ENCODE measurements around the gene KIF19.

KIF19 gene

DNA sequence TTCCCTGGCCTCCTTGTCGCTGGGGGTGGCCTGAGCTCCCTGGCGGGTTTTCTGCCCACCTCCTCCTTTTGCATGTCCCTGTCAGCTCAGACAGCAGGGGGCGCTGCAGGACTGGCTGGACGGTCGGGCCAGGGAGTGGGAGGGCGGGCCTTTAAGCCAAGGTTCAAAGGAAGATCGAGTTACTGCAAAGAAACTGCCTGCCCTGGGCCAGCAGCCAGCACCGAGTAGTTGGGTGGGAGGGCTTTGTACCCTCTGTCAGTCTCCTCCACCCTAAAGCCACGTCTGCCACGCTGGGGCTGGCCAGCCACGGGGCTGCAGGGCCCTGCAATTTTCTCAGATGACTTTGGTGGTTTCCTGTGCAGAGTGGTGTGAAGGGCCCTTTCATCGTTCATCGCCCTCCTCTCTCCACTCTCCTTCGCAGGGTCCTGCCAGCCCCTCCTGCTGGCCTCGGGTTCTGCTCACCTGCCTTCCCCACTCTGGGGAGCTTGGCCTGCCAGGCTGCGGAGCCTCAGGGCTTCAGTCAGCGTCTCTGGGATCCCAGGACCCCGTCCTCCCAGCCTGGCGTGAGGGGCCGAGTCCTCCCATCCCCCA lies 53.6 kb downstream of the KIF19 start:
- Histone ChIP-seq H3K79me1 (replicated peaks; ENCODE audit: low read length, poor library complexity, severe bottlenecking) (no peaks in the 10 kb centered on the region), H2BK12ac (ENCODE audit: low read length in 2 of 2) (no peak overlapping the region), H4K8ac (ENCODE audit: low read length) (peak overlapping the region; percentile 60), H3K23ac (ENCODE audit: low read length in 2 of 2) (no peak overlapping the region), H3K18ac (ENCODE audit: low read depth in 1 of 2, low read length in 2 of 2) (no peak overlapping the region), H2BK120ac (ENCODE audit: low read depth, low read length) (no peak overlapping the region), H2BK5ac (ENCODE audit: low read depth, low read length, poor library complexity, severe bottlenecking) (no peak overlapping the region), H3K4me3 (ENCODE audit: insufficient read depth in 1 of 2, low read depth in 1 of 2, low read length in 2 of 2) (no peak overlapping the region), H3K14ac (ENCODE audit: low read length in 2 of 2) (no peak overlapping the region), H3K4me2 (ENCODE audit: low read length, poor library complexity, severe bottlenecking) (peak overlapping the region; percentile 13), H3K4ac (ENCODE audit: low read depth in 1 of 2, low read length in 2 of 2) (no peak overlapping the region), H3K36me3 (ENCODE audit: control insufficient read depth in 1 of 2, insufficient read depth in 2 of 2, low read depth in 1 of 2, low read length in 2 of 2) (no peaks in the 10 kb centered on the region), H3K27ac (ENCODE audit: low read length, poor library complexity, severe bottlenecking) (no peak overlapping the region), H3K4me1 (ENCODE audit: control insufficient read depth, insufficient read depth, low read depth, low read length) (peaks cover 10% of the 10 kb centered on the region), H2AK5ac (ENCODE audit: low read length, severe bottlenecking) (no peak overlapping the region), H2BK15ac (ENCODE audit: low read depth, poor library complexity, severe bottlenecking) (no peak overlapping the region), H2AFZ (ENCODE audit: low read depth, low read length) (peak overlapping the region; percentile 46), H3K27me3 (ENCODE audit: control insufficient read depth in 1 of 2, insufficient read depth in 1 of 2, low read length in 2 of 2) (peaks cover 23 to 40% of the 10 kb centered on the region in 2 experiments), H4K91ac (ENCODE audit: low read length) (no peak overlapping the region), H3K9ac (ENCODE audit: low read length) (peak overlapping the region; percentile 29), H3K9me3 (ENCODE audit: control insufficient read depth, low read length) (no peaks in the 10 kb centered on the region)
- DNase-seq = peak; percentile 68
- 16% methylated on average over 19 of the region's 20 CpGs for WGBS

DNA sequence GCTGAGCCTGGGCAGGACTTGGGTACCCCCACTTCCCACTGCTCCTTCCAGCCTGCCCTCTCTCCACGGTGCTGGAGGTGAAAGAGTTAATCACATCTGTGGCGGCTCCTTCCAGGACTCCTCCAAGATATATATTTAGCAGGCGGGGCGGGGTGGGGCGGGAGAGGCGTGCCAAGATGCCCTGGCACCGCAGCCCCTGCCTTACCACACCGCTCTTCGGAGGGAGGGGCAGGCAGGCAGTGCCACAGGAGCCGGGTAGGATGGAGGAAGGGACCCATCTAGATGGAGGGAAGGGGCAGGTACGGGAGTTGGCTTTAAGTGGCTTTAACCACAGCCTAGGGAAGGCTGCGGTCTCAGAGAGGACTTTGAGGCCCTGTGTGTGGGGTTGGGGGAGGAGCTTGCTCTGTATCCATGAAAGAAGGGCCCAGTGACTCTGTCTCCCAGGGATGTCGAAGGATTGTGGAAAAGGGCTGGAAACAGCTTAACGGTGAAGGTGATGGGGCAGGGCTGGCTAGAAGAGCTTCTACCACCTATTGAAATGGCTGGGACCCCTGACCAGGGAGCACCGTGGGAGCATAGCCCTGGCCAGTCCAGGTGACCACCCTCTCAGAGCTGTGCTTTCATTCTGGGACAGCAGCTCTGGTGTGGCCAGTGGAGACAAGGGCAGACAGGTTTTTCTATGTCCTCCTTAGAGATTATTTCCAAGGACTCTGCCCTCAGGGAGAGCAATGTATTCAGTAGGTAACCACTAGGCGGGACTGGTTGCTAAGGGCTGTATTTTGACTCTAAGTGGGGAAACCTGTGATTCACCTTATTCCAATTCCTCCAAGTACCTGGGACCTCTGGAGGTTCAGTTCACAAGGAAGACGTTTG lies 54.3 kb downstream of the KIF19 start:
- DNase-seq = no peak

DNA sequence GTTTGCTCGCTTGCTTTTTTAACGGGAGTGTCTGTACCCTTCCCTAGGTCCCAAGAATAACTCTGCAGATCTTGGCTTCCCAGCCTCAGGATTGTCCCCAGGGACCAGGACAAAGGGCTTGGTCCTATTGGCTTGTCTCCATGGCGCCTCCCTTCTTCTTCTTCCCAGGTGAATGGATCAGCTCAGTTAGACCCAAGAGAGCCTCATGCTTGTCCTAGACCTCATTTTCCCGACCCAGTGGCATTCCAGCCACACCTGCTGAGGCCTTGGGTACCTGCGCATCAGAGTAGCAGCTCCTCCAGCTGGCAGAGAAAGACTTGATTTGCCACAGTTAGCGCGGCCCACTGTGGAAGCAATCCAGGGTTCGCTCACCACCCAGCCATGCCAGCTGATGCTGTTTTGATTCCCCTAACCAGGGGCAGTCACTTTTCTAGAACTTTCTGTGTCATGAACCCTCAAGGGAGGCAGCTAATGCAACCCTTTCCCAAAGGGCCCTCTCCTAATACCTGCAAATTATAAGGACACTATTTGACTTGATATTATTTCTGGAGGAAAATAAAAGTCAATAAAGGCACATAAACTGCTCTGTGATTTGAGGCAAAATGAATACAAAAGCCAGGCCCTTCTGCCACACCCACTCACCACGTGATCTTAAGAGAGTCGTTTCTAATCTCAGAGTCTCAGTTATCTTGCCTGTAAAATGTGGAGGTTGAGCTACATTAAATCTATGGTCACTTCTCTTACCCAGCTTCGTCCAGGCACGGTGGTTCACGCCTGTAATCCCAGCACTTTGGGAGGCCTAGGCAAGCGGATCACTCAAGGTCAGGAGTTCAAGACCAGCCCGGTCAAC lies 55.2 kb downstream of the KIF19 start:
- no peak overlapping the region for H2AK5ac ChIP-seq (ENCODE audit: low read length, severe bottlenecking)
- no peaks in the 10 kb centered on the region for H3K36me3 ChIP-seq (ENCODE audit: control insufficient read depth in 1 of 2, insufficient read depth in 2 of 2, low read depth in 1 of 2, low read length in 2 of 2)
- no peak overlapping the region for H3K4me3 ChIP-seq (ENCODE audit: insufficient read depth in 1 of 2, low read depth in 1 of 2, low read length in 2 of 2)
- H3K79me1 ChIP-seq (replicated peaks; ENCODE audit: low read length, poor library complexity, severe bottlenecking) = no peaks in the 10 kb centered on the region
- WGBS = 86% methylated on average over 15 of the region's 15 CpGs
- peaks cover 10% of the 10 kb centered on the region for H3K4me1 ChIP-seq (ENCODE audit: control insufficient read depth, insufficient read depth, low read depth, low read length)
- no peak overlapping the region for H2BK5ac ChIP-seq (ENCODE audit: low read depth, low read length, poor library complexity, severe bottlenecking)
- H4K91ac ChIP-seq (ENCODE audit: low read length) = no peak overlapping the region
- H3K18ac ChIP-seq (ENCODE audit: low read depth in 1 of 2, low read length in 2 of 2) = no peak overlapping the region
- H3K14ac ChIP-seq (ENCODE audit: low read length in 2 of 2) = no peak overlapping the region
- no peak overlapping the region for H4K8ac ChIP-seq (ENCODE audit: low read length)
- no peak overlapping the region for H3K9ac ChIP-seq (ENCODE audit: low read length)
- H3K23ac ChIP-seq (ENCODE audit: low read length in 2 of 2) = no peak overlapping the region
- peak overlapping the region; percentile 17 for H2BK15ac ChIP-seq (ENCODE audit: low read depth, poor library complexity, severe bottlenecking)
- no peak overlapping the region for H3K4me2 ChIP-seq (ENCODE audit: low read length, poor library complexity, severe bottlenecking)
- DNase-seq = no peak
- no peak overlapping the region for H3K4ac ChIP-seq (ENCODE audit: low read depth in 1 of 2, low read length in 2 of 2)
- H2BK12ac ChIP-seq (ENCODE audit: low read length in 2 of 2) = no peak overlapping the region
- H3K27me3 ChIP-seq (ENCODE audit: control insufficient read depth in 1 of 2, insufficient read depth in 1 of 2, low read length in 2 of 2) = peaks cover 17 to 25% of the 10 kb centered on the region in 2 experiments
- H2BK120ac ChIP-seq (ENCODE audit: low read depth, low read length) = no peak overlapping the region
- H3K9me3 ChIP-seq (ENCODE audit: control insufficient read depth, low read length) = no peaks in the 10 kb centered on the region
- H3K27ac ChIP-seq (ENCODE audit: low read length, poor library complexity, severe bottlenecking) = no peak overlapping the region
- no peak overlapping the region for H2AFZ ChIP-seq (ENCODE audit: low read depth, low read length)

More for the DNA sequence above, 54.3 kb downstream of the KIF19 start:
- H3K9me3 ChIP-seq (ENCODE audit: control insufficient read depth, low read length) = no peaks in the 10 kb centered on the region
- WGBS = 48% methylated on average over 17 of the region's 17 CpGs
- no peak overlapping the region for H4K8ac ChIP-seq (ENCODE audit: low read length)
- H3K27ac ChIP-seq (ENCODE audit: low read length, poor library complexity, severe bottlenecking) = no peak overlapping the region
- no peak overlapping the region for H2AFZ ChIP-seq (ENCODE audit: low read depth, low read length)
- no peak overlapping the region for H2AK5ac ChIP-seq (ENCODE audit: low read length, severe bottlenecking)
- H3K27me3 ChIP-seq (ENCODE audit: control insufficient read depth in 1 of 2, insufficient read depth in 1 of 2, low read length in 2 of 2) = peaks cover 17 to 34% of the 10 kb centered on the region in 2 experiments
- H2BK12ac ChIP-seq (ENCODE audit: low read length in 2 of 2) = no peak overlapping the region
- no peak overlapping the region for H3K4me3 ChIP-seq (ENCODE audit: insufficient read depth in 1 of 2, low read depth in 1 of 2, low read length in 2 of 2)
- no peak overlapping the region for H3K23ac ChIP-seq (ENCODE audit: low read length in 2 of 2)
- no peaks in the 10 kb centered on the region for H3K36me3 ChIP-seq (ENCODE audit: control insufficient read depth in 1 of 2, insufficient read depth in 2 of 2, low read depth in 1 of 2, low read length in 2 of 2)
- no peak overlapping the region for H2BK15ac ChIP-seq (ENCODE audit: low read depth, poor library complexity, severe bottlenecking)
- H3K4me1 ChIP-seq (ENCODE audit: control insufficient read depth, insufficient read depth, low read depth, low read length) = peaks cover 10% of the 10 kb centered on the region
- no peak overlapping the region for H3K9ac ChIP-seq (ENCODE audit: low read length)
- no peak overlapping the region for H4K91ac ChIP-seq (ENCODE audit: low read length)
- no peak overlapping the region for H3K14ac ChIP-seq (ENCODE audit: low read length in 2 of 2)
- H2BK5ac ChIP-seq (ENCODE audit: low read depth, low read length, poor library complexity, severe bottlenecking) = no peak overlapping the region
- H3K4ac ChIP-seq (ENCODE audit: low read depth in 1 of 2, low read length in 2 of 2) = no peak overlapping the region
- H3K79me1 ChIP-seq (replicated peaks; ENCODE audit: low read length, poor library complexity, severe bottlenecking) = no peaks in the 10 kb centered on the region
- no peak overlapping the region for H2BK120ac ChIP-seq (ENCODE audit: low read depth, low read length)
- no peak overlapping the region for H3K18ac ChIP-seq (ENCODE audit: low read depth in 1 of 2, low read length in 2 of 2)
- H3K4me2 ChIP-seq (ENCODE audit: low read length, poor library complexity, severe bottlenecking) = no peak overlapping the region

DNA sequence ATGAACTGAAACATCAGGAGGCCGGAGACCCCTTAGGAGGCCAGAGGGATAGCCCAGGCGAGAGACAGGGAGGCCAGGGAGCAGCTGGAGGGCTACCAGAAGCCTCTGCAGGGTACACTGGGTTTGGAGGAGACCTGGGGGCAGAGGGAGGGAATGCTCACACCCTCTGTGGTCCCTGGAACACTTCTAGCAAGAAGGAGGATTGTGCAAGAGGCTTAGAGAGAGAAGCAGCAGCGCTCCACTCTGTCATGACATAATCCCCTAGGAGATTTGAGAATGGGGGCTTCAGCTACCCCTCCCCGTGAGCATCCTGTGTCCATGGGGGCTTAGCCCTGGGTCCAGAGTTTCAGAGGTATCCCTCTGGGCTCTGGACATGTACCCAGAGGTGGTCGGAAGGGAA lies 57.1 kb downstream of the KIF19 start:
- no peak overlapping the region for H3K14ac ChIP-seq (ENCODE audit: low read length in 2 of 2)
- no peaks in the 10 kb centered on the region for H3K9me3 ChIP-seq (ENCODE audit: control insufficient read depth, low read length)
- no peaks in the 10 kb centered on the region for H3K36me3 ChIP-seq (ENCODE audit: control insufficient read depth in 1 of 2, insufficient read depth in 2 of 2, low read depth in 1 of 2, low read length in 2 of 2)
- WGBS = 80% methylated on average over 5 of the region's 5 CpGs
- H3K18ac ChIP-seq (ENCODE audit: low read depth in 1 of 2, low read length in 2 of 2) = no peak overlapping the region
- H4K8ac ChIP-seq (ENCODE audit: low read length) = no peak overlapping the region
- H2BK5ac ChIP-seq (ENCODE audit: low read depth, low read length, poor library complexity, severe bottlenecking) = no peak overlapping the region
- no peak overlapping the region for H2AFZ ChIP-seq (ENCODE audit: low read depth, low read length)
- H3K79me1 ChIP-seq (replicated peaks; ENCODE audit: low read length, poor library complexity, severe bottlenecking) = no peaks in the 10 kb centered on the region
- H3K27me3 ChIP-seq (ENCODE audit: control insufficient read depth in 1 of 2, insufficient read depth in 1 of 2, low read length in 2 of 2) = peaks cover 5 to 26% of the 10 kb centered on the region in 2 experiments
- no peak overlapping the region for H3K4ac ChIP-seq (ENCODE audit: low read depth in 1 of 2, low read length in 2 of 2)
- no peak overlapping the region for H2AK5ac ChIP-seq (ENCODE audit: low read length, severe bottlenecking)
- no peak overlapping the region for H3K4me2 ChIP-seq (ENCODE audit: low read length, poor library complexity, severe bottlenecking)
- H3K9ac ChIP-seq (ENCODE audit: low read length) = no peak overlapping the region
- H2BK12ac ChIP-seq (ENCODE audit: low read length in 2 of 2) = no peak overlapping the region
- no peak overlapping the region for H3K27ac ChIP-seq (ENCODE audit: low read length, poor library complexity, severe bottlenecking)
- no peak overlapping the region for H2BK120ac ChIP-seq (ENCODE audit: low read depth, low read length)
- no peak overlapping the region for H3K4me3 ChIP-seq (ENCODE audit: insufficient read depth in 1 of 2, low read depth in 1 of 2, low read length in 2 of 2)
- H3K4me1 ChIP-seq (ENCODE audit: control insufficient read depth, insufficient read depth, low read depth, low read length) = peaks cover 11% of the 10 kb centered on the region
- H3K23ac ChIP-seq (ENCODE audit: low read length in 2 of 2) = no peak overlapping the region
- H2BK15ac ChIP-seq (ENCODE audit: low read depth, poor library complexity, severe bottlenecking) = no peak overlapping the region
- no peak overlapping the region for H4K91ac ChIP-seq (ENCODE audit: low read length)
- DNase-seq = no peak
